Measurements from ENCODE around the gene BFSP2.

Gene BFSP2

GRCh38 chr3:133412183-133413132, 12.6 kb downstream of the BFSP2 start:
- Histone ChIP-seq H3K9me2 (replicated peaks; ENCODE audit: insufficient read depth, low read length) (no peaks in the 10 kb centered on the region), H3K9me3 (ENCODE audit: insufficient read depth, low read length) (no peaks in the 10 kb centered on the region), H3K4me3 (ENCODE audit: insufficient read depth, low read length, poor library complexity, severe bottlenecking) (no peak overlapping the region), H4K20me1 (ENCODE audit: low read depth, low read length) (peaks cover 4% of the 10 kb centered on the region; the same call in 1 of the 2 replicates), H3K4me2 (ENCODE audit: low read depth, low read length, poor library complexity, severe bottlenecking) (no peak overlapping the region), H3K36me3 (ENCODE audit: low read length) (no peaks in the 10 kb centered on the region), H3K79me2 (ENCODE audit: insufficient read depth, low read length) (no peaks in the 10 kb centered on the region), H3F3A (ENCODE audit: insufficient read depth) (0 out of 2 replicates have a peak, but pooled peaks cover 7% of the 10 kb centered on the region), H3K9ac (ENCODE audit: low read length) (no peak overlapping the region), H3K27ac (ENCODE audit: low read depth, low read length) (no peak overlapping the region), H2AFZ (ENCODE audit: low read depth, low read length, severe bottlenecking) (no peak overlapping the region), H3K27me3 (ENCODE audit: low read length) (no peaks in the 10 kb centered on the region)
- TF ChIP-seq CTCF (IDR thresholded peaks at IDR 0.05; ENCODE audit: insufficient read depth, low read length, poor library complexity, severe bottlenecking), result no peak
- no peak for TF ChIP-seq EZH2phosphoT487 (conservative IDR thresholded peaks at IDR 0.05; ENCODE audit: low read length)

- no peaks in the 10 kb centered on the region for H3K9me3 ChIP-seq (ENCODE audit: insufficient read depth, low read length)
- no peak overlapping the region for H3K9ac ChIP-seq (ENCODE audit: low read length)
- TF ChIP-seq EZH2phosphoT487 (conservative IDR thresholded peaks at IDR 0.05; ENCODE audit: low read length) (no peak), CTCF (IDR thresholded peaks at IDR 0.05; ENCODE audit: insufficient read depth, low read length, poor library complexity, severe bottlenecking) (no peak)
- no peak overlapping the region for H2AFZ ChIP-seq (ENCODE audit: low read depth, low read length, severe bottlenecking)
- no peak overlapping the region for H3K27ac ChIP-seq (ENCODE audit: low read depth, low read length)
- no peaks in the 10 kb centered on the region for H3K79me2 ChIP-seq (ENCODE audit: insufficient read depth, low read length)
- H3F3A ChIP-seq (ENCODE audit: insufficient read depth), result 0 out of 2 replicates have a peak, but pooled peaks cover 7% of the 10 kb centered on the region
- no peaks in the 10 kb centered on the region for H3K9me2 ChIP-seq (replicated peaks; ENCODE audit: insufficient read depth, low read length)
- no peaks in the 10 kb centered on the region for H3K36me3 ChIP-seq (ENCODE audit: low read length)
- no peak overlapping the region for H3K4me2 ChIP-seq (ENCODE audit: low read depth, low read length, poor library complexity, severe bottlenecking)
- no peaks in the 10 kb centered on the region for H3K27me3 ChIP-seq (ENCODE audit: low read length)
- peaks cover 4% of the 10 kb centered on the region; the same call in 1 of the 2 replicates for H4K20me1 ChIP-seq (ENCODE audit: low read depth, low read length)
- H3K4me3 ChIP-seq (ENCODE audit: insufficient read depth, low read length, poor library complexity, severe bottlenecking), result no peak overlapping the region
These were observed 13.5 kb downstream of the BFSP2 start for GRCh38 chr3:133413161-133414020.

GRCh38 chr3:133414021-133414392, 14.2 kb downstream of the BFSP2 start:
- no peaks in the 10 kb centered on the region for H3K9me2 ChIP-seq (replicated peaks; ENCODE audit: insufficient read depth, low read length)
- H3K27me3 ChIP-seq (ENCODE audit: low read length), result no peaks in the 10 kb centered on the region
- no peak overlapping the region for H3K4me3 ChIP-seq (ENCODE audit: insufficient read depth, low read length, poor library complexity, severe bottlenecking)
- TF ChIP-seq EZH2phosphoT487 (conservative IDR thresholded peaks at IDR 0.05; ENCODE audit: low read length) (no peak), CTCF (IDR thresholded peaks at IDR 0.05; ENCODE audit: insufficient read depth, low read length, poor library complexity, severe bottlenecking) (no peak)
- 0 out of 2 replicates have a peak, but pooled peaks cover 4% of the 10 kb centered on the region for H4K20me1 ChIP-seq (ENCODE audit: low read depth, low read length)
- no peak overlapping the region for H3K9ac ChIP-seq (ENCODE audit: low read length)
- 0 out of 2 replicates have a peak, but pooled peaks cover 7% of the 10 kb centered on the region for H3F3A ChIP-seq (ENCODE audit: insufficient read depth)
- no peak overlapping the region for H3K4me2 ChIP-seq (ENCODE audit: low read depth, low read length, poor library complexity, severe bottlenecking)
- no peak overlapping the region for H2AFZ ChIP-seq (ENCODE audit: low read depth, low read length, severe bottlenecking)
- H3K27ac ChIP-seq (ENCODE audit: low read depth, low read length), result no peak overlapping the region
- no peaks in the 10 kb centered on the region for H3K79me2 ChIP-seq (ENCODE audit: insufficient read depth, low read length)
- no peaks in the 10 kb centered on the region for H3K36me3 ChIP-seq (ENCODE audit: low read length)
- H3K9me3 ChIP-seq (ENCODE audit: insufficient read depth, low read length), result no peaks in the 10 kb centered on the region
